Stimulated activated CD8-positive, alpha-beta memory T cell treated with anti-CD3 and anti-CD28 coated beads, Interleukin-7, amount 100 ng/mL, for 48 hours (primary cell): ENCODE data around the gene CYP1A1.
"Not testable (repeated sequence)": the region's sequence is repeated elsewhere in the genome, so short reads cannot be mapped to it uniquely, and the experiment has no call there.

Experiments
- DNase-seq, 2 donors: peaks; one replicate each; pipeline ENCODE4 v3.0.0-alpha.2; 2020; ENCODE audit warnings: low read depth in 1 of 2; ENCODE audit errors: extremely low read depth in 1 of 2

The CYP1A1 gene

DNA sequence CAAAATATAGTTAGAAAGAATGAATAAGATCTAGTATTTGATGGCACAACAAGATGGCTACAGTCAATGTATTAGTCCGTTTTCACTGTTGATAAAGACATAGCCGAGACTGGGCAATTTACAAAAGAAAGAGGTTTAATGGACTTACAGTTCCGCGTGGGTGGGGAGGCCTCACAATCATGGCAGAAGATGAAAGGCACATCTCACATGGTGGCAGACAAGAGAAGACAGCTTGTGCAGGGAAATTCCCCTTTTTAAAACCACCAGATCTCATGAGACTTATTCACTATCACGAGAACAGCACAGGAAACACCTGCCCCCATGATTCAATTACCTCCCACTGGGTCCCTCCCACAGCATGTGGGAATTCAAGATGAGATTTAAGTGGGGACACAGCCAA, 12.9 kb upstream of the CYP1A1 start:
- DNase-seq: not testable (repeated sequence)

DNA sequence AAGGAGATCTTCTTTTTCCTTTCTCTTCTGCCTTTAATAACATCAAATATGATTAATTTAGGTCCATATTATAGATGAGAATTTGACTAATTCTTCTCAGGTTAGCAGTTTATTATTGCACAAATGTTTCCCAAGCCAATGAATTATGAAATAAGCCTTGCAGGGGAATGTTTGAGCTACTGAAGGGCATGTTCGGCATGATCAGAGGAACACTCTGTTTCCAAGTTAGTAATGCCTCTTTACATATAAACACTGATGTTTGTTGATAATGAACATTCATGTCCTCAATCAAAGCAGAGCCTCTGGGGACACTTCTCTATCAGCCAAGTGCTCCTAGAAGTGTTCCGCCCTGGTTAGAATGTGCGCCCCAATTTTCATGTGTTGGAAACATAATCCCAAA, 10.0 kb upstream of the CYP1A1 start:
- no peak for DNase-seq

DNA sequence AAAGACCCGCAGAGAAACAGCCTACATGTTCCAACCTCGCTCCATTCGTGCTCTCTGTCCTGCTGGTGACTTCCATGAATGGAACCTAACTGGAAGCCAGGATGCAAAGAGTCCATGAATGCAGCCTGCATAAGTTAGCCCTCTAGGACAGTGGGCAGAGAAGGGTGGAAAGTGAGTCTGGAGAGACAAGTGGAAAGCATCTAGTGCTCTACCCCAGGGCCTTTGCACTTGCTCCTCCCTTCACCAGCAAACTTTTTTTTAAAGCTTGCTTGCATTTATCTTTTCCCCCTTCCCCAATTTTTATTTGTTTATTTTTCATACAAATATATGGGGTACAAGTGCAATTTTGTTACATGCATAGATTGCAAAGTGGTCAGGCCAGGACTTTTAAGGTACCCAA, 7.9 kb upstream of the CYP1A1 start:
- no peak for DNase-seq

DNA sequence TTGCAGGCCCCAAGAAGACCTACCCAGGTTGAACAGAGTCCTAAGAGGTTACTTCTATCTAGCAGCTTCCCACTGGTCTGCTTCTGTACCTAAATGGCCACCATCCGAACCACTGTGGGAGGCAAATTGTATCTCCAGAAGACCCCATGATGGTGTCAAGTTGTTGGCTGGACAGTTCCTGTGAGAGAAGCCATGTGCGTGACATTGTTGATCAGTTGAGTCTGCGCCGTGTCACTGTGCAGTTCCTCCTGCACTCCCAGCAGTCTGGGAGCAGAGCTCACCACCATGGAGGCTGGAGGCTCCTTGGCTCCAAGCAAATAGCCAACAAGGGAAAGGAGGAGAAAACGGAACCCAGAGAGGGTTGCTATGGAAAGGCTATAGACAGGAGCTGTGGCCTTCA, 7.5 kb upstream of the CYP1A1 start:
- no peak for DNase-seq

DNA sequence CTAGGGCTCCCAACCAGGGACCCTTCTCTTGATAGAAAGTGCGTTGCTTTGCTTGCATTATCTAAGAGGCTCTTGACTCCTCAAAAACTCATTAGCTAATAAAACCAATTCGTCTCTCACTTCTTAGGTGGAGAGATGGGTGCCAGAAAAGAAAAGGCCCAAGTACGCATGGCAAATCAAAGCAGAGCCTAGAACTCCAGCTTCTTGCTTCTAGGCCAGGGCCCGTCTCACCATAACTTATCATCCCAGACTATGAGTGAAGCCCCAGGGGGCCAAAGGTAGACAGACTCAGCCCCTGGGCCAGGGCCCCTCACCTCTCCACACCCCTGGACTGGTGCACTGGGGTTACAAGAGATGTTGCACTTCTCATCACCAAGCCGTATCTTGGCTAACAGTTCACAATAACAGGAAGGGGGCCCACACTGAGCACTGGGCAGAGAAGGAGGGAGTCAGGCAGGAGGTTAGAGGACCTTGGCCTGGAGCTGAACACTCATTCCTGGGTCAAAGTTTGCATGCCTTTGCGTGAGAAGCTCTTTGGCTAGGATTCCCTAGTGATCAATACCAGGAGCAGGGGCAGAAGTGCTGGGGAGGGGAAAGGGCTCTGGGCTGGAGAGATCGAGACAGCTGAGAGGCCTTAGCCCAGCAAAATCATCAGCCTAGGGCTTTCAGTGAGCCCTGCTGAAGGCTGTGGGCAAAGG, 5.4 kb upstream of the CYP1A1 start:
- no peak for DNase-seq

DNA sequence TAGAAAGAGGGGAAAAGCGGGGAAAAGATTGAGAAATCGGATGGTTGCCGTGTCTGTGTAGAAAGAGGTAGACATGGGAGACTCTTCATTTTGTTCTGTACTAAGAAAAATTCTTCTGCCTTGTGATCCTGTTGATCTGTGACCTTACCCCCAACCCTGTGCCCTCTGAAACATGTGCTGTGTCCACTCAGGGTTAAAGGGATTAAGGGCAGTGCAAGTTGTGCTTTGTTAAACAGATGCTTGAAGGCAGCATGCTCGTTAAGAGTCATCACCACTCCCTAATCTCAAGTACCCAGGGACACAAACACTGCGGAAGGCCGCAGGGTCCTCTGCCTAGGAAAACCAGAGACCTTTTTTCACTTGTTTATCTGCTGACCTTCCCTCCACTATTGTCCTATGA, 4.0 kb upstream of the CYP1A1 start:
- not testable (repeated sequence) for DNase-seq

DNA sequence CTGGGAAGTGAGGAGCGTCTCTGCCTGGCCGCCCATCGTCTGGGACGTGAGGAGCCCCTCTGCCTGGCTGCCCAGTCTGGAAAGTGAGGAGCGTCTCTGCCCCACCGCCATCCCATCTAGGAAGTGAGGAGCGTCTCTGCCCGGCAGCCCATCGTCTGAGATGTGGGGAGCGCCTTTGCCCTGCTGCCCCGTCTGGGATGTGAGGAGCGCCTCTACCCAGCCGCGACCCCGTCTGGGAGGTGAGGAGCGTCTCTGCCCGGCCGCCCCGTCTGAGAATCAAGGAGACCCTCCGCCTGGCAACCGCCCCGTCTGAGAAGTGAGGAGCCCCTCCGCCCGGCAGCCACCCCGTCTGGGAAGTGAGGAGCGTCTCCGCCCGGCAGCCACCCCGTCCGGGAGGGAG, 3.4 kb upstream of the CYP1A1 start:
- DNase-seq: not testable (repeated sequence)

DNA sequence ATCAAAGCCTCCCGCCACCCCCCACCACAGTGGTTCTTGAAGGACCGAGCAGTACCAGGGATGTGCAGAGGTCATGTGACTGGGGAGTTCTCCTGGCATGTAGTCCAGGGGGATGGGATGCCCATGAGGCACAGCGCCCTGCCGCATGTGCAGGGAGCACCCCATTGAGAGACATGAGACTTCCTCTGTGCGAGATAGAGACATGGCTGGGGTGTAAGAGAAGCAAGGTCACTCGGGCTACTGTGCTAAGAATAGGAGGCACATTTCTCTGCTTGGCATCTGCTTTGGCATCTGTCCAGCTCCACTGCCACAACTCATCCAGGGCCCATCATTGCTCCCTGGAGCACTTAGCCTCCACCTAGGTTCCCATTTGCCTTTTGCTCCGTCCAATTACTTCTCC, 2.4 kb upstream of the CYP1A1 start:
- no peak for DNase-seq

DNA sequence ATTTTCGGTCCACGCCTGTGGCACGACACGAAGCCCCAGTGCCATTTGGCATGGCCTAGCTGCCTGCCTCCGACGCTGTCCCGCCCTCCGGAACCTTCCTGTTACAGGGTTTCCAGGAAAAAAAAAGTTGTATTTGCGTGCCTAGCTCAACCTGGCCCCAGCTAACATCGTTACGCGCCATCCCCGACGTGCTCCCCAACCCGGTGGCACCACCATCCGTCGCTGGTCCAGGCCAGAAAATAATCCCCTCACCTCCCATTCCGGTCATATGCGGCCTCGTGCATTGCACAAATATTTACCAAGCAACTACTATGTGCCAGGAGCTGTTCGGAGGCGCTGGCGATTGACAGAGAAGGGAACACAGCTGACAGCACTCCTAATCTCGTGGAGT, 1.4 kb upstream of the CYP1A1 start:
- no peak for DNase-seq

DNA sequence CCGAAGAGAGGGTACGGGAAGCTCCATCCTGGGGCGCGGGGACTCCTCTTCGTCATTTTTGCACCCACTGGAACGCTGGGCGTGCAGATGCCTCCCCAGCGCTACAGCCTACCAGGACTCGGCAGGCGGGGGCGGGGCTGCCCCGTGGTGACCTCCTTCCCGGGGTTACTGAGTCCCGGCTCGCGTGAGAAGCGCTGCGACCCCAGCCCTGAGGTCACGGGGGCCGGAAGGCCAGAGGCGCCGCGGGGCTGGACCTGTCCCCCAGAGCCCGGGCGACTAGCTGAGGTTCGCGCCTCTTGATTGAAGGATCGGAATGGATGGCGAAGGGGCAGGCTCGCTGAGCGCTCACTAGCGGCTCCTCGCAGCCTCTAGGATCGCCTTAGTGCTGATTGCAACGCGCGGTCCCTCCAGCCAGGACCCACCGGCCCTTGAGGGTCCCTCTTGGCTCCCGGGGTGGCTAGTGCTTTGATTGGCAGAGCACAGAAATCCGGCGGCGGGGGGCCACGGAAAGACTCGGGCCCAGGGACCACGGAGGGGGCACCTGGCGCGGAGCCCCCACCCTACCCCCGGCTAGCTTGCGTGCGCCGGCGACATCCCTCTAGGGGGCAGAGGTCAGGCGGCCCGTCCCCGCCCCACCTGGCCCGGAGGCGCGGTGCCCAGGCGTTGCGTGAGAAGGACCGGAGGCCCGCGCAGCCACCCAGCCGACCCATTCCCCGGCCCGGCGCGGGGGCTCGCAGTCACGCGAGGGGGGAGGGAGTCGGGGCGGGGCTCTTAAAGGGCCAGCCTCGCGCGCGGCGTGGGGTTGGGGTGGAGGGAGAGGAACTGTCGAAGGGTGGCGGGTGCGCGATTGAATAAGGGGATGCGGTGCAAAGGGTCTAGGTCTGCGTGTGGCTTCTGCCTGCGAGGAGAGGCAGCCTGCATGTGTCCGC, 781 bp upstream of the CYP1A1 start:
- DNase-seq: peak in 1 of 2 donors; percentile 39

DNA sequence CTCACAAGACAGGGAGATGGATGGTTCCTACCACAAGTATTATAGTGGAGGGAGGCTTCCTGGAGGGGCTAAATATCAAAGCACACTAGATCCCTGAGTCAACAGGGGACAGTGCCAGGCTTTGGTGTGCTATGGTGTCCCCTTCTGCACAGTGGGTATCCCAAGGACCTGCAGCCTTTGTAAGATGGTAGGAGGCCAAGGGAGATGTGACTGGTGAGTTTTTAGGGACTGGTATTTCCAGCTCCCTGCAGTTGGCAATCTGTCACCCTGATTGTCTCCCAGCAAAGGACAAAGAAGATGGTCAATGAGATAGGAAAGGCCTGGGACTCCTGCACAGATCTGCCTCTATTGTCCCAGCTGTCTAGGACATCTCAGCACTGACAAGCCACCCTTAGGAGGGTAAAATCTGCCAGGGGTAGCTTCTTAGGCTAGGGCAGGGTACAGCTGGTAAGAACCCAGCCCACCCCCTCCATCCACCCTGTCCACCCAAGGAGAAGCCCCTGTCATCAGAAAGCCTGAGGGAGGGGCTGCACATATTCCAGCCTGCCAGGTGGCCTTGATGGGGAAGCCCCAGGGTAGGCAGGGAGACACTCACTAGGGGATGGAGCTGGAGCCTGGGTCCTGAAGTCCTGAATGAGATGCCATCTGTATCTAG, 631 bp downstream of the CYP1A1 start:
- DNase-seq: no peak

DNA sequence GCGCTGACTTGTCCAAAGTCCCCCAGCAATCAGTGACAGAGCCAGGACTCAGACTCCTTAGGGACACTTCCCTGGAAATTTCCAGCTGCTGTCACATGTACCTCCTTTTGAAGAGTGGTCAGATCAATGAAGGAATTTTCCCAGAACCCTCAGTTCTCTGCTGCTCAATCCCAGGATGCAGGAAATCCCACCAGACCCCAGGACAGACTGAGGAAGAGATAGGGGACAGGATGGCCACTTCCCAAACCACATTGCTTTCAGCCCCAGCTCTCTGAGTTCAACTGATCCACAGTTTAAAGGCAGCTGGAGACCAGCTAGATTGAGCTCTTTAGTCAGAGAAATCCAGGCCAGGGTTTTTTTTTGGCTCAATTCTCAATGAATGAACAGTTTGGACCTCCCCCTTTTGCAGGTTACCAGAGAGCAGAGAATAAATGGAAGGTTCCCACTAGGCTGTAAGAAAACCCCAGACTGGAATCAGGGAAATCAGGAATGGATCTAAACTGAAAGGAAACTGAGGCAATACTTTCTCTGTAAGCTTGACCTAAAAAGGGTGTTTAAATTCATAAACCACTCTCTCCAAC, 1.5 kb downstream of the CYP1A1 start:
- no peak for DNase-seq

DNA sequence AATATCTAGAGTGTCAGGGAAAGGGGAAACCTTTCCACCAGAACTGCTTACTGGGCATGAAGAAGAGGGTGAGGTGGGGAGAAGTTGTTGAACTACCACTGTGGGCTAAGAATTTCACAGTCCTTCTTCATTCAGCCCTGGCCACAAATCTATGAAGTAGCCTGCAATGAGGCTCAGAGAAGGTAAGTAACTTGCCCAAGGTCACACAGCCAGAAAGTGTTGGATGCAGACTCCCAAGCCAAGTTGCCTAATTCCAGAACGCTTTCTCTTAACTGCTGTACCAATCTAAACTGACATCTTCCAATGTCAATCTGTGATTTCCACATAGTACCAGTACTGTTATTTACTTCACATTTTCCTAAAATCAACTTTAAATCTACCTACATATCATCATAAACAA, 2.1 kb downstream of the CYP1A1 start:
- DNase-seq: no peak

DNA sequence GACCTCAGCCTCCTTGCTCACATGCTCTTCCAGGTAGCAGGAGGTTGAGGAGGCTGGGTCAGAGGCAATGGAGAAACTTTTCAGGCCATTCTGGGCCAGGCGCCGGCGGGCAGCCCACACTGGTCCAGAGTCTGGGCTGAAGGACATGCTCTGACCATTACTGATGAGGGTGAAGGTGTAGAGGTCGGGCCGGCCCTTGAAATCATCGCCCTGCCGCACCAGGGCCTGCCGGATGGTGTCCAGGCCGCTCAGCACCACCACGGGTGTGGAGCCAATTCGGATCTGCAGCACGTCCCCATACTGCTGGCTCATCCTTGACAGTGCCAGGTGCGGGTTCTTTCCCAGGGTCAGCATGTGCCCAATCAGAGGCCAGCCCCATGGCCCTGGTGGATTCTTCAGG, 2.7 kb downstream of the CYP1A1 start:
- DNase-seq: no peak

DNA sequence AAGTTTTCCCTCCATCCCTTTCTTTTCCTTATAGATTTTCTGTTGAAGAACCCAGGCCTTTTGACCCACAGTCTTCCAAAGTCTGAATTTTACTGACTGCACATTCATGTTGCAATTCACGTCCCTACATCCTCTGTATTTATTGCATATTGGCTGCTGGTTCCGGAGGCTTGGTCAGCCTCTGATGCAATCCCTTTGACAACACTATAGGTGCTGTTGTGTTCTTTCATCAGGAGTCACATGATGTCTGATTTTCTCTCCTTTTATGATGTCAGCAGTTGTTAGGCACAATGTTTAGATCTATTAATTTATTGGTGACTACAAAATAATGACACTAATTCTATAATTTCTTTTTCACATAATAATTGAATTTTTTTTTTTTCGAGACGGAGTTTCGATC, 8.7 kb downstream of the CYP1A1 start:
- DNase-seq: no peak

DNA sequence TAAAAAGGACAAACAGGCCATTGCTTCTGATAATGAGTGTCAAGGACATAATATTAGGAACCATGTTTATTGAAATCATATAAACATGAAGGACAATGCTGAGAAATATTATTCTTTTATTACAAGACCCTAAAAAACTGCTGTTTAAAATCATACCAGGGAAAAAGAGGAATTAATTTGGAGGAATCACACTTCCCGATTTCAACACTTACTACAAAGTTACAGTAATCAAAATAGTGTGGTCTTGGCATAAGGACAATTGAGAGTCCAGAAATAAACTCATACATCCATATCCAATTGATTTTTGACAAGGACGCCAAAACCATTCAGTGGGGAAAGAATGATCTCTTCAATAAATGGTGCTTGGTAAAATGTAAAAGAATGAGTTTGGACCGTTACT, 13.0 kb downstream of the CYP1A1 start:
- no peak for DNase-seq

DNA sequence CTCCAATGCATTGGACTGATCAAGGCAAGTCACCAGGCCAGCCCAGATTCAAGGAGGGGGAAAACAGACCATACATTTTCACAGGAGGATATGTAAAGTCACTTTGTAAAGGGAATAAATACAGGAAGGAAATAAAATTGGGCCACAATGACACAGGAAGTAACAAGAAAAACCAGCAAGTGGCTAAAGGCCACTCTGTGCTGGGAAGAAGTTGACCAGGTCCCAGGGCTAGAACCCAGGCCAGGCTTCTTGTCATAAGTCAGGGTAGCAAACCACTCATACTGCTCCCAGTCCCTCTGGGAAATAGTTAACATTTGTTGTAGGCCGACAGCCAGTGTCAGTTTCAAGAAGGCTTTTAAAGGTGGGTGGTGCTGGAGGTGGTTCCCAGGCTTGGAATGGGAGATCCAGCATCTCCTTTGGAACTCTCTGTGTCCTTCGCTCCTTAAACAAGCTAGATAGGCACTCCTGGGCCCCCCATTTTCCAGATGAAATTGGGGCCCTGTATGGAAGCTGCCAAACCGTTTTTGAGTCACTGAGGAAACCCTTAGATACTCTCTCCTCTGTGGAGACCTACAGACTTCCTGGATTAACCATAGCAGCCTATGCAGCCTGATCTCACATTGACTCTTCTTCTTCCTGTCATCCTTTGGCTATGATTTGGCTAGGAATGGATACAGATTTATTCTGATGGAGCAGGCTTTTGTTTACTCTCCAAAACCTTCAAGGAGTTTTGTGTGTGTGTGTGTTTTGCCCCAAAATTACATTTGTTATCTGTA, 14.8 kb downstream of the CYP1A1 start:
- no peak for DNase-seq

DNA sequence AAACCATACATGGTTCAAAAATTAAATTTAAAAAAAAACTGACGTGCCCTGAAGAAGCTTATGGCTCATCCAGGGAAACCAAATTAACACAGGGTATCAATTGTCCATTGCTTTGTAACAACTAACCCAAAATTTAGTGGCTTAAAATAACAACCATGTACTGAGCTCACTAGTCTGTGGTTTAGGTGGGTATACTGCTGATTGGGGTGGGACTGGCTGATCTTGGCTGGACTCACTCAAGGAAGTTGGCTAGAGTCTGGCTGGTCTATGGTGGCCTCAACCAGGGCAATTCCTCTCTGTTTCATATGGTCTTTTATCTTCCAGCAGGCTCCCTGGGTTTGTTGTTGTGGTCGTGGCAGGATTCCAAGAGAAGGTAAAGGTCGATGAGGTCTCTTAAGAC, 15.4 kb downstream of the CYP1A1 start:
- no peak for DNase-seq

DNA sequence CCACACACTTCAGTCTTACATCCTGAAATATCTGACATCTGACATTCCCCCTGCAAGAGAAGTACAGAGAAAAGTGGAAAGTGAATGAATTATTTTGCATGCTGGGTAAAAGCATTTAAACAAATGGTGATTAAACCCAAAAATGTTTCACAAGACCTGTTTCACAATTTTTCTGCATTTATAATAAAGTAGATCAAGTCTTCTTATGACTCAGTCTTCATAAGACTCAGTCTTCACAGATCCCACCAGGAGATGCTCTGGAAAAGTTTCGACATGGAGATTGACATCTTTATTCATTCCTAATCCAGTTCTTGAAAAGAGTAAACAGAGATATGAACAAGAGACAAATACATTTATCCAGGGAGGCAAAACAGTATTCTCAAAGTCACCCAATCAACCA, 16.3 kb downstream of the CYP1A1 start:
- DNase-seq: no peak

DNA sequence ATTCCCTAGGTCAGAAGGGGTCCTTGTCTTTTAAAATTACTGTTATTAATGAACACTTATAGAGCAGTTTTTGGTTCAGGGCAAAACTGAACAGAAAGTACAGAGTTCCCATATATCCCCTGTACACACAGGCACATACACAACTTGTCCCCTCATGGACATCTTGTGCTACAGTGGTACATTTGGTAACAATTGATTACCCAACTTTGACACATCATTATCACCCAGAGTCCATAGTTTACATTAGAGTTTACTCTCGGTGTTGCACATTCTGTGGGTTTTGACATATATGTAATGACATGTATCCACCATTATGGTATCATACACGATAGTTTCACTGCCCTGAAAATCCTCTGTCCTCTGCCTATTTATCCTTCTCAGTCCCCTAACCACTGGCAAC, 28.5 kb downstream of the CYP1A1 start:
- no peak for DNase-seq

DNA sequence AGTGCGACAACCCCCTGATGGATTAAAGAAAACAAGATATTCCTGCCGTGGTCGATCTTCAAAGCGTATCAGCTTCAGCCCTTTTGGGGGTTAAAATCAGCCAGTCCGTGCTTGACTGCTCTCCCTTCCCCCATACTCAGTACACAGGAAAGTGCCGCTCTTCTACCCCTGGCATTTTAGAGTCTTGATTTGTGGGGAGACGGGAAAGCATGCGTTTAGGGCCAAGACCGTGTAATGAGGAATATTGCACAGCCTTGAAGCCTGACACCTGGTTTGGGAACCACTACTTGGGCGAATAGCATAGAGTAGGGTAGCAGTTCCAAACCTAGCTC, 29.0 kb downstream of the CYP1A1 start:
- DNase-seq: no peak
